ENCODE results near the gene PCDHA10.
A peak's percentile ranks its signal among the peaks of the same experiment; 100 is the strongest.
"Not testable (repeated sequence)": the region's sequence is repeated elsewhere in the genome, so short reads cannot be mapped to it uniquely, and the experiment has no call there.

The PCDHA10 gene

DNA sequence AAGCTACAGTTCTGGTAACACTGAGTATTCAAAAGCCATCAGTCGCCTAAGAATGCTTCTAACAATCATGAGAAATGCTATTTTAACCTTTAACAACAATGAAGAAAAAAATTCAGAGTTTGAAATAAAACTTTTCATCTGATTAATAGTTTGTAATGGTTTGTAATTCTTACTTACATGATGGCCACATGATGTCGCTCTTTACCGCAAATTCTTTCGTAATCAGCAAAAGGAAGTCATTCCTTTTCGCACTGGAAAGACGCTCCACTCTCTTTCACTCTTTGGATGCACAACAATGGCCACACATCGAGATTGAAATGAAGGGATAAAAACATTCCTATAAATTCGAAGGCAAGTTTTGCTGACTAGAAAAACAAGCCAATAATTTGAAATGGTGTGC lies 21.7 kb upstream of the PCDHA10 start, which contains the start of gene PCDHA7:
Gene PCDHA7, plus strand, starts transcription at position 277 of the 400 bp plus-strand sequence. Its CDS starts 115 bp downstream, at position 392.
- no peaks in the 10 kb centered on the region for H3K4me1 Mint-ChIP-seq
- peaks cover 16 to 35% of the 10 kb centered on the region in 2 donors for H3K27me3 Mint-ChIP-seq
- H3K4me3 Mint-ChIP-seq = no peak within 1 kb of the TSS
- peak within 1 kb of the TSS; percentile 73 for H3K27ac Mint-ChIP-seq
- peaks cover 16 to 17% of the 10 kb centered on the region in 2 donors for H3K9me3 Mint-ChIP-seq
- H3K36me3 Mint-ChIP-seq = peaks cover 2 to 11% of the 10 kb centered on the region in 2 donors
- DNase-seq = no peak
- no peak for ATAC-seq (replicated peaks)

DNA sequence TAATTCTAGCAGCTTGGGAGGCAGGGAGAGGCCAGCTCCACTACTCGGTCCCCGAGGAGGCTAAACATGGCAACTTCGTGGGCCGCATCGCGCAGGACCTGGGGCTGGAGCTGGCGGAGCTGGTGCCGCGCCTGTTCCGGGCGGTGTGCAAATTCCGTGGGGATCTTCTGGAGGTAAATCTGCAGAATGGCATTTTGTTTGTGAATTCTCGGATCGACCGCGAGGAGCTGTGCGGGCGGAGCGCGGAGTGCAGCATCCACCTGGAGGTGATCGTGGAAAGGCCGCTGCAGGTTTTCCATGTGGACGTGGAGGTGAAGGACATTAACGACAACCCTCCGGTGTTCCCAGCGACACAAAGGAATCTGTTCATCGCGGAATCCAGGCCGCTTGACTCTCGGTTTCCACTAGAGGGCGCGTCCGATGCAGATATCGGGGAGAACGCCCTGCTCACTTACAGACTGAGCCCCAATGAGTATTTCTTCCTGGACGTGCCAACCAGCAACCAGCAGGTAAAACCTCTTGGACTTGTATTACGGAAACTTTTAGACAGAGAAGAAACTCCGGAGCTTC lies 21.2 kb upstream of the PCDHA10 start:
- not testable (repeated sequence) for H3K4me1 Mint-ChIP-seq; ATAC-seq (replicated peaks); H3K4me3 Mint-ChIP-seq; DNase-seq
- peak overlapping the region; percentile 73 for H3K27ac Mint-ChIP-seq
- H3K9me3 Mint-ChIP-seq = peaks cover 16 to 17% of the 10 kb centered on the region in 2 donors
- peaks cover 2 to 11% of the 10 kb centered on the region in 2 donors for H3K36me3 Mint-ChIP-seq
- H3K27me3 Mint-ChIP-seq = peaks cover 19 to 34% of the 10 kb centered on the region in 2 donors

- H3K9me3 Mint-ChIP-seq = peaks cover 16 to 23% of the 10 kb centered on the region in 2 donors
- peaks cover 2 to 11% of the 10 kb centered on the region in 2 donors for H3K36me3 Mint-ChIP-seq
Observed at GRCh38 chr5:140835622-140836510, 19.8 kb upstream of the PCDHA10 start.

GRCh38 chr5:140840978-140841962 lies 14.4 kb upstream of the PCDHA10 start, which contains the start of gene PCDHA8:
Gene PCDHA8, plus strand, starts transcription at chr5:140841187. Its CDS starts 135 bp downstream, at chr5:140841322.
- H3K9me3 Mint-ChIP-seq = peaks cover under 1 to 13% of the 10 kb centered on the region in 2 donors
- H3K4me1 Mint-ChIP-seq = no peaks in the 10 kb centered on the region
- H3K36me3 Mint-ChIP-seq = no peaks in the 10 kb centered on the region
- H3K27me3 Mint-ChIP-seq = peaks cover 15 to 27% of the 10 kb centered on the region in 2 donors
- no peak within 1 kb of the TSS for H3K27ac Mint-ChIP-seq
- ATAC-seq (replicated peaks) (no peak), DNase-seq (no peak)
- H3K4me3 Mint-ChIP-seq = no peak within 1 kb of the TSS

More at GRCh38 chr5:140835622-140836510, 19.8 kb upstream of the PCDHA10 start:
- peaks cover 27 to 42% of the 10 kb centered on the region in 2 donors for H3K27me3 Mint-ChIP-seq
- H3K4me3 Mint-ChIP-seq = no peak overlapping the region
- no peak for ATAC-seq (replicated peaks)
- peak overlapping the region; percentile 20 for H3K27ac Mint-ChIP-seq
- no peak for DNase-seq
- H3K4me1 Mint-ChIP-seq = no peaks in the 10 kb centered on the region

GRCh38 chr5:140842798-140843733 lies 12.6 kb upstream of the PCDHA10 start:
- Mint-ChIP-seq H3K9me3 (peaks cover 5 to 17% of the 10 kb centered on the region in 2 donors), H3K36me3 (no peaks in the 10 kb centered on the region), H3K27me3 (peaks cover 26 to 31% of the 10 kb centered on the region in 2 donors), H3K27ac (no peak overlapping the region), H3K4me3 (no peak overlapping the region), H3K4me1 (no peaks in the 10 kb centered on the region)
- ATAC-seq (replicated peaks) = no peak
- no peak for DNase-seq

DNA sequence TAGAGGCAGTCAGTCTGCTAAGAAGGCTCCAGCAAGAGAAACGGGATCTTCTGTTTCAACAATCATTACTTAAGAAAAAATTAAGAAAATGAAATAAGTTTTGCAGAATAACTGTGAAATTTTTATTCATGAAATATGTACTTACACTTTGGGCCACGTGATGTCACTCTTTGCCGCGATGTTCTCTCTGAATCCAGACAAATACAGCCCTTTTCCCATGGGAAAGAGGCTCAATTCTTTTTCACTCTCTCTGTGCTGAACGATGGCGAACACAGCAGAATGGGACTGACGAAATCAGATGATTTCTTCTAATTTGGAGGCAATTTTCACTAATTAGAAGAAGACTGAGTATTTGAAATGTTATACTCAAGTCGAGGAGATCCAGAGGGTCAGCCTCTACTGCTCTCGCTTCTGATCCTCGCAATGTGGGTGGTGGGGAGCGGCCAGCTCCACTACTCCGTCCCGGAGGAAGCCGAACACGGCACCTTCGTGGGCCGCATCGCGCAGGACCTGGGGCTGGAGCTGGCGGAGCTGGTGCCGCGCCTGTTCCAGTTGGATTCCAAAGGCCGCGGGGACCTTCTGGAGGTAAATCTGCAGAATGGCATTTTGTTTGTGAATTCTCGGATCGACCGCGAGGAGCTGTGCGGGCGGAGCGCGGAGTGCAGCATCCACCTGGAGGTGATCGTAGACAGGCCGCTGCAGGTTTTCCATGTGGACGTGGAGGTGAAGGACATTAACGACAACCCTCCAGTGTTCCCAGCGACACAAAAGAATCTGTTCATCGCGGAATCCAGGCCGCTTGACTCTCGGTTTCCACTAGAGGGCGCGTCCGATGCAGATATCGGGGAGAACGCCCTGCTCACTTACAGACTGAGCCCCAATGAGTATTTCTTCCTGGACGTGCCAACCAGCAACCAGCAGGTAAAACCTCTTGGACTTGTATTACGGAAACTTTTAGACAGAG lies 7.3 kb upstream of the PCDHA10 start, which contains the start of gene PCDHA9:
Gene PCDHA9, plus strand, starts transcription at position 244 of the 964 bp plus-strand sequence. Its CDS starts 114 bp downstream, at position 358.
- peaks cover 14 to 23% of the 10 kb centered on the region in 2 donors for H3K27me3 Mint-ChIP-seq
- H3K36me3 Mint-ChIP-seq; H3K4me3 Mint-ChIP-seq; H3K4me1 Mint-ChIP-seq; ATAC-seq (replicated peaks); DNase-seq; H3K9me3 Mint-ChIP-seq; H3K27ac Mint-ChIP-seq: not testable (repeated sequence)

DNA sequence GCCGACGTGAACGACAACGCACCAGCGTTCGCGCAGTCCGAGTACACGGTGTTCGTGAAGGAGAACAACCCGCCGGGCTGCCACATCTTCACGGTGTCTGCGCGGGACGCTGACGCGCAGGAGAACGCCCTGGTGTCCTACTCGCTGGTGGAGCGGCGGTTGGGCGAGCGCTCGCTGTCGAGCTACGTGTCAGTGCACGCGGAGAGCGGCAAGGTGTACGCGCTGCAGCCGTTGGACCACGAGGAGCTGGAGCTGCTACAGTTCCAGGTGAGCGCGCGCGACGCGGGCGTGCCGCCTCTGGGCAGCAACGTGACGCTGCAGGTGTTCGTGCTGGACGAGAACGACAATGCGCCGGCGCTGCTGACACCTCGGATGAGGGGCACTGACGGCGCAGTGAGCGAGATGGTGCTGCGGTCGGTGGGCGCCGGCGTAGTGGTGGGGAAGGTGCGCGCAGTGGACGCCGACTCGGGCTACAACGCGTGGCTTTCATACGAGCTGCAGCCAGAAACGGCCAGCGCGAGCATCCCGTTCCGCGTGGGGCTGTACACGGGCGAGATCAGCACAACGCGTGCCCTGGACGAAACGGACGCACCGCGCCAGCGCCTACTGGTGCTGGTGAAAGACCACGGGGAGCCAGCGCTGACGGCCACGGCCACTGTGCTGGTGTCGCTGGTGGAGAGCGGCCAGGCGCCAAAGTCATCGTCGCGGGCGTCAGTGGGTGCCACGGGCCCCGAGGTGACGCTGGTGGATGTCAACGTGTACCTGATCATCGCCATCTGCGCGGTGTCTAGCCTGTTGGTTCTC lies 5.7 kb upstream of the PCDHA10 start:
- not testable (repeated sequence) for DNase-seq; H3K36me3 Mint-ChIP-seq; H3K9me3 Mint-ChIP-seq; H3K4me3 Mint-ChIP-seq; ATAC-seq (replicated peaks); H3K4me1 Mint-ChIP-seq; H3K27ac Mint-ChIP-seq
- peaks cover 14 to 26% of the 10 kb centered on the region in 2 donors for H3K27me3 Mint-ChIP-seq

- ATAC-seq (replicated peaks) (no peak), DNase-seq (no peak)
- H3K4me3 Mint-ChIP-seq = no peak overlapping the region
- H3K27me3 Mint-ChIP-seq = peaks cover 12 to 36% of the 10 kb centered on the region in 2 donors
- no peaks in the 10 kb centered on the region for H3K4me1 Mint-ChIP-seq
- H3K27ac Mint-ChIP-seq = no peak overlapping the region
- peaks cover 4 to 8% of the 10 kb centered on the region in 2 donors for H3K36me3 Mint-ChIP-seq
- H3K9me3 Mint-ChIP-seq = peaks cover 6 to 12% of the 10 kb centered on the region in 2 donors
Observed at GRCh38 chr5:140857177-140857986, 1.7 kb downstream of the PCDHA10 start.

DNA sequence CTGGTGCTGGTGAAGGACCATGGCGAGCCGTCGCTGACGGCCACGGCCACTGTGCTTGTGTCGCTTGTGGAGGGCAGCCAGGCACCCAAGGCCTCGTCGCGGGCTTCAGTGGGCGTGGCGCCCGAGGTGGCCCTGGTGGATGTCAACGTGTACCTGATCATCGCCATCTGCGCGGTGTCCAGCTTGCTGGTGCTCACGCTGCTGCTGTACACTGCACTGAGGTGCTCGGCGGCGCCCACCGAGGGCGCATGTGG lies 2.2 kb downstream of the PCDHA10 start:
- peaks cover 6 to 12% of the 10 kb centered on the region in 2 donors for H3K9me3 Mint-ChIP-seq
- DNase-seq (no peak), ATAC-seq (replicated peaks) (no peak)
- H3K36me3 Mint-ChIP-seq = peaks cover 4 to 11% of the 10 kb centered on the region in 2 donors
- H3K27ac Mint-ChIP-seq = no peak overlapping the region
- no peak overlapping the region for H3K4me3 Mint-ChIP-seq
- peaks cover 12 to 40% of the 10 kb centered on the region in 2 donors for H3K27me3 Mint-ChIP-seq
- H3K4me1 Mint-ChIP-seq = no peaks in the 10 kb centered on the region

GRCh38 chr5:140862441-140863295 lies 7.0 kb downstream of the PCDHA10 start:
- H3K4me3 Mint-ChIP-seq = no peak overlapping the region
- peaks cover 1 to 3% of the 10 kb centered on the region in 2 donors for H3K36me3 Mint-ChIP-seq
- no peak overlapping the region for H3K27ac Mint-ChIP-seq
- DNase-seq = no peak
- peaks cover 3 to 4% of the 10 kb centered on the region in 2 donors for H3K9me3 Mint-ChIP-seq
- peaks cover 3 to 19% of the 10 kb centered on the region in 2 donors for H3K27me3 Mint-ChIP-seq
- ATAC-seq (replicated peaks) = no peak
- no peaks in the 10 kb centered on the region for H3K4me1 Mint-ChIP-seq

Measured in stimulated activated naive B cell treated with anti-CD40 and anti-IgM and Interleukin-4, amounts not matched to agents 10 μg/mL and 1 μg/mL and 100 μg/mL, for 72 hours (primary cell).